GM21717 (cell line): Measurements from ENCODE around the gene SH3BP1.
"Not testable (repeated sequence)": the region's sequence is repeated elsewhere in the genome, so short reads cannot be mapped to it uniquely, and the experiment has no call there.

Experiments used
- ATAC-seq: cut with Tn5 transposase; IDR thresholded peaks from one replicate; pipeline ENCODE4 v1.9.1; 2021; ENCODE audit warnings: mild to moderate bottlenecking, moderate library complexity; ENCODE audit not compliant: unreplicated experiment

Gene SH3BP1

GRCh38 chr22:37676736-37677492 is 37.4 kb downstream of the SH3BP1 start:
- peak; percentile 43 for ATAC-seq

DNA sequence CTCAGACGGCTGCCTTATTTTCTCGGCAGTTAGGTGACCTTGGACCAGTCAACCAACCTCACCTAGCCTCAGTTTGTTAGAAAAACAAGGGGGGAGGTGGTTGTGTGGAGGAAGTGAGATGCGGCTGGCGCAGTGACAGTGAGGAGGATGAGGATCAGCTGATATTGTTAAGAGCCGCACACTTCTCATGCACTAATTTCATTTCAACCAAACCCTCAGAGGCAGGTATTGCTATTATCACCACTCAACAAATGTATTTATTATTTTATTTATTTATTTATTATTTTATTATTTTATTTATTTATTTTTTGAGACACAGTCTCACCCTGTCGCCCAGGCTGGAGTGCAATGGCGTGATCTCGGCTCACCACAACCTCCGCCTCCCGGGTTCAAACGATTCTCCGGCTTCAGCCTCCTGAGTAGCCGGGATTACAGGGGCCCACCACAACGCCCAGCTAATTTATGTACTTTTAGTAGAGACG is 38.1 kb downstream of the SH3BP1 start:
- no peak for ATAC-seq

DNA sequence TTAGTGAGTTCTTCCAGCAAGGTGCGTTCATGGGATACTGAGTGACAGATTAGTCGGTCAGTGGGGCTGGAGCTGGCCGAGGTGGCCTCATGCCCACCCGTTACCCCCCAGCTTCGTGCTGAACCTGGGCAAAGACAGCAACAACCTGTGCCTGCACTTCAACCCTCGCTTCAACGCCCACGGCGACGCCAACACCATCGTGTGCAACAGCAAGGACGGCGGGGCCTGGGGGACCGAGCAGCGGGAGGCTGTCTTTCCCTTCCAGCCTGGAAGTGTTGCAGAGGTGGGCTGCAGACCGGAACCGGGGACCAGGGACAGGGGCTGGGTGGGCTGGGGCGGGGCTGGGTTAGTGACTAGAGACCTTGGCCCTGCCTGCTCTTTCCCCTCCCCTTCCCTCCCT is 38.9 kb downstream of the SH3BP1 start:
- no peak for ATAC-seq

DNA sequence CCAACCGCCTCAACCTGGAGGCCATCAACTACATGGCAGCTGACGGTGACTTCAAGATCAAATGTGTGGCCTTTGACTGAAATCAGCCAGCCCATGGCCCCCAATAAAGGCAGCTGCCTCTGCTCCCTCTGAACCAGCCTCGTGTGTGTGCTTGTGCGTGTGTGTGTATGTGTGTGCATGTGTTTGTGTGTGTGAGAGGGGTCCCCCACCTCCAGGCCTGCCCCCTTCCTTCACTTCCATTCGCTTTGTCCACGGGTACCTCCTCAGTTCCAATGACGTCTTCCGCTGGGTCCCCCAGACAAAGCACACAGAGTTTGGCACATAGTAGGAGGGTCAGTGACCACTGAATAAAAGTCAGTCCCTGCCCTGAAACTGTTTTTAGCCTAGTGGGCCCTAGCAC is 40.2 kb downstream of the SH3BP1 start:
- no peak for ATAC-seq

- ATAC-seq, result no peak
Measured at GRCh38 chr22:37680191-37680851, 40.9 kb downstream of the SH3BP1 start.

GRCh38 chr22:37681001-37681424 is 41.5 kb downstream of the SH3BP1 start:
- no peak for ATAC-seq

DNA sequence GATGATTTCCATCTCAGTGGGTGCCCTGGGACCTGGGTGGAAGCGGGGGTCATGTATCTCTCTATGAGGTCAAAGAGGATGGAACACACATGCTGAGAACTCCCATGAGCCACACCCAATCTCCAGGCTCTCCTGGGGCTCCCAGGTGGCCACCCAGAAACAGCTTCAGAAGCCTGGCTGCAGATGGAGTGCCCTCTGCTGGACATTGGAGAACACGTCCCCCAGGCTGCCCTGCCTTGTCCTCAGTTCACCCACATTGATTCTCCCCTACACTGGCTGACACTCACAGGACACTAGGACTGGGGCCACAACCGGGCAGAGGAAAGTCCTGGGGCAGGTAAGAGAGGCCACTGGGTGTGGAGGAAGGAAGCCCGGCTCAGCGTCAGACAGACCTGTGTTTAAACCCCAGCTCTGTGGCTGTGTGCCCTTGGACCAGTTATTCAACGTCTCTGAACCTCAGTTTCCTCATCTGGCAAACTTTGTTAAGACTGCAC is 42.1 kb downstream of the SH3BP1 start:
- no peak for ATAC-seq

GRCh38 chr22:37684803-37685615 is 45.5 kb downstream of the SH3BP1 start:
- no peak for ATAC-seq

- ATAC-seq, result peak; percentile 51
Measured at GRCh38 chr22:37686002-37686982, 46.8 kb downstream of the SH3BP1 start, which contains the start of gene NOL12. Gene NOL12 (plus strand): TSS chr22:37686343. CDS start chr22:37686393, 50 bp downstream.

DNA sequence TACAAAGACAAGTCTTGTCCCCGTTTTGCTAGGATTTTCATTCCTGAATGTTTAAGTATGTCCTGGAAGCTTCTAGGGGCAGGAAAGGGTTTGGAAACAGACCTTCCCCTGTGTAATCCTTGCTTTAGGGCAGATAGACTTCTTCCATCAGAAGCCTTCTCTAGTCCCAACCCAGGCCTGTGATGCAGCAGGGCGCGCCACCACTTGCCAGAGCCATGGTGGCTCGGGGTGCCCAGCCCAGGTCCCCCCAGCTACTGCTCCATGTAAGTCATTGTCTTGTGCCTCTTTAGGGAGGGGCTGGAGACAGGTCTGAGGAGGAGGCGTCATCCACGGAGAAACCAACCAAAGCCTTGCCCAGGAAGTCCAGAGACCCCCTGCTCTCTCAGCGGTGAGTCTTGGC is 50.9 kb downstream of the SH3BP1 start:
- ATAC-seq, result no peak

DNA sequence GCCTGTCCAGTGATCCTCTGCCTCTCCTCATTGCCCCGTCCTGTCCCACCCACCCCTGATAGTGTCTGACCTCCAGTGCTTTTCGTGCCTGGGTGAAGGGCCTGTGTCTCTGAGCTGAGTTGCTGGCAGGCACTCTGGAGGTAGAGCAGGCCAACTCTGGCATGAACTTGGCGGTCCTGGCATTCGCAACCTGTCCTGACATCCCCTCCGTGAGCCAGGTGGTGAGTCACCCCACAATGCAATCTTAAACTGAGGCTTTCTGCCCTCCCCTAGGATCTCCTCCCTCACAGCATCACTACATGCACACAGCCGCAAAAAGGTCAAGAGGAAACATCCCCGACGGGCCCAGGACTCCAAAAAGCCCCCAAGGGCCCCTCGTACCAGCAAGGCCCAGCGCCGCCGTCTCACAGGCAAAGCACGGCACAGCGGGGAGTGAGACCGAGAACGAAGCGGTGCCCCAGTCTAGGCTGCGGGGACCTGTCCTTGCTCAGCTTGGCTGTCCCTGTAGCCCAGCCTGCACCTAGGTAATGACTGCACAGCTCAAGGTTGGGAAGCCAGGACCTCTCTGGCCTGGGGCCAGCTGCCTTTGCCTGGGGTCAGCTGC is 51.5 kb downstream of the SH3BP1 start:
- ATAC-seq, result no peak

GRCh38 chr22:37692627-37693285 is 53.3 kb downstream of the SH3BP1 start:
- no peak for ATAC-seq

- ATAC-seq, result not testable (repeated sequence)
Measured at GRCh38 chr22:37694131-37694530, 54.7 kb downstream of the SH3BP1 start.

- not testable (repeated sequence) for ATAC-seq
Measured at GRCh38 chr22:37696260-37696656, 56.8 kb downstream of the SH3BP1 start.

DNA sequence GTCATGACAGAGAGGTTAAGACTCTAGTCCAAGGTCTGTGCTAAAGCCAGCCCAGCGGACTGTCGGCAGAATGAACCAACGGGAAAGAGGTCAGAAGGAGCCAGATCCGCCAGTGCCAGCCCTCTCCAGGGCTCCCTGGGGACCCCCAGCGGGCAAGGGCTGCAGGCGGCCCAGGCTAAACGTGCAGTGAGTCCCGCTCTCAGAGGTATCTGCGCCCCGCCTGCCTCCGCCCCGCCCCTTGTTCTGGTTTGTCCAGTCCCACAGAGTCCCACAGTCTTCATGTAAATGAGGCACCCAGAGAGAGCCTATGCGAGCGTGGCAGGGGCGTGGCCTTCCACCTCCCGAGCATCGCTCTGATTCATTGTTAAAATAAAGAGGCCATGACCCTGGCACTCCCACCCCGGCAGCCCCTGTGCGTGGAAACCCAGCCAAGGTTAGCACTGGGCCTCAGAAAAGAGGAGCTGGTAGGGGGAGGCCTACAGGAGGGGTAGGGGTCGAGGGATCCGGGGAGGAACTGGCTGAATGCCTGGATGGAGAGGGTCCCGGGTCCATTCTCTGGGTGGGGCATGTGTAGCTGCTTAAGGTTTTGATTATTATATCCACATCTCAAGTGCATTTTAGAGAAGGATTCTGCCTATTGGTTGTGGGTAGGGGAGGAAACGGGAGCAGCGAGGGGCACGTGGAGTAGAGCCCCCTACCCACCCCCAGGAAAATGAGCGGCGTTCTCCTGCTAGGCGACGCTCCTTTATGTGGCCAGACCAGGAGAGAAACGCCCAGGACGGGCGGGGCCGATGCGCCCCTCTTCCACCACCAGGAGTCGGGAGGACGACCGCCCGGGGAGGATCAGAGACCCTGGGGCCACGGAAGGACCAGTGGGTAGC is 57.4 kb downstream of the SH3BP1 start, which contains the start of gene TRIOBP:
TRIOBP (plus strand) TSS at position 392 of the 881 bp plus-strand sequence. CDS start 4,318 bp downstream, outside the sequence.
- no peak for ATAC-seq

GRCh38 chr22:37697538-37697835 is 58.0 kb downstream of the SH3BP1 start:
- ATAC-seq, result no peak

GRCh38 chr22:37701141-37701786 is 61.8 kb downstream of the SH3BP1 start:
- ATAC-seq, result no peak

DNA sequence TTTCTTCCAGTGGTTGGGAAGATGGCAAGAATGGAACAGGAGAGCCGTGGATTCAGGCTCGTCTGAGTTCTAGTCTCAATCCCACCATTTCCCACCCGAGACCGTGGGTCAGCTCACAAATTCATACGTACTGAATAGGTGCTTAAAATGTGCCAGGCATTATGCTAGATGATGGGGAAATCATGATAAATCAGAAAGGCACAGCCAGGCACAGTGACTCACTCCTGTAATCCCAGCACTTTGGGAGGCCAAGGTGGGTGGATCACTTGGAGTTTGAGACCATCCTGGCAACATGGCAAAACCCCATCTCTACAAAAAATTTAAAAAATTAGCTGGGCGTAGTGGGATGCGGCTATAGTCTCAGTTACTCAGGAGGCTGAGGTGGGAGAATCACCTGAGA is 64.4 kb downstream of the SH3BP1 start:
- no peak for ATAC-seq
